H7 (cell line): ENCODE measurements around the gene MED12. TPM values are rescaled to one million over a fixed set of nuclear protein-coding genes. Genes with fewer than 3 reads are reported as not detected.
A peak's percentile ranks its signal among the peaks of the same experiment; 100 is the strongest.

Experiments
- DNase-seq: peaks from one replicate; pipeline ENCODE4 v3.0.0; 2012
- H3K27me3 ChIP-seq: 2 replicates; pipeline ENCODE4 v1.6.0; 2011; ENCODE audit warnings: mild to moderate bottlenecking, low read length; ENCODE audit not compliant: control insufficient read depth, insufficient read depth
- H3K36me3 ChIP-seq: replicated peaks from 2 replicates; pipeline ENCODE4 v1.5.1; 2011; ENCODE audit warnings: low read length; ENCODE audit not compliant: control insufficient read depth, insufficient read depth
- H3K4me3 ChIP-seq: 2 replicates; pipeline ENCODE4 v1.5.1; 2011; ENCODE audit warnings: low read depth, mild to moderate bottlenecking, control low read depth, low read length, moderate library complexity; ENCODE audit not compliant: insufficient read depth
- total RNA-seq: library from RNA; depleted of rRNA; stranded (reverse); fragments of >200 nt; shearing (Covaris generic); gene quantifications from 2 replicates; pipeline ENCODE4 v1.2.3, GENCODE V29; 2014; rRNA removed

Gene MED12
- total RNA-seq, 1 experiment from 2014 or later: 24.1 TPM

GRCh38 chrX:71181910-71182799 lies 63.8 kb downstream of the MED12 start:
- Histone ChIP-seq H3K36me3 (no peaks in the 10 kb centered on the region), H3K27me3 (no peaks in the 10 kb centered on the region), H3K4me3 (peak overlapping the region; percentile 28)
- peak; percentile 78 for DNase-seq

GRCh38 chrX:71182871-71183270 lies 64.5 kb downstream of the MED12 start:
- Histone ChIP-seq H3K36me3 (no peaks in the 10 kb centered on the region), H3K27me3 (no peaks in the 10 kb centered on the region), H3K4me3 (no peak overlapping the region)
- DNase-seq: no peak

GRCh38 chrX:71183341-71183740 lies 64.9 kb downstream of the MED12 start:
- DNase-seq: no peak
- no peak overlapping the region for H3K4me3 ChIP-seq
- H3K36me3 ChIP-seq: no peaks in the 10 kb centered on the region
- no peaks in the 10 kb centered on the region for H3K27me3 ChIP-seq

- no peaks in the 10 kb centered on the region for H3K36me3 ChIP-seq
- no peaks in the 10 kb centered on the region for H3K27me3 ChIP-seq
- no peak for DNase-seq
- H3K4me3 ChIP-seq: no peak overlapping the region
These were observed 65.7 kb downstream of the MED12 start for GRCh38 chrX:71184092-71184491.

GRCh38 chrX:71184803-71185495 lies 66.6 kb downstream of the MED12 start:
- Histone ChIP-seq H3K4me3 (no peak overlapping the region), H3K27me3 (no peaks in the 10 kb centered on the region), H3K36me3 (no peaks in the 10 kb centered on the region)
- DNase-seq: no peak

- no peak for DNase-seq
- no peaks in the 10 kb centered on the region for H3K36me3 ChIP-seq
- no peaks in the 10 kb centered on the region for H3K27me3 ChIP-seq
- H3K4me3 ChIP-seq: no peak overlapping the region
These were observed 72.9 kb downstream of the MED12 start for GRCh38 chrX:71191248-71191647.

Other genes with a start within 250 kb of the MED12 start
- 0.03 and 0.37 TPM in 2 replicates for gene TEX11, start 209.9 kb upstream of the MED12 start, total RNA-seq
- 51.6 and 71.6 TPM in 2 replicates for gene SLC7A3, start 187.5 kb upstream of the MED12 start, total RNA-seq
- gene SNX12, start 50.3 kb upstream of the MED12 start, total RNA-seq: 66.3 and 85.8 TPM in 2 replicates
- 15.4 and 18.6 TPM in 2 replicates for gene FOXO4, start 22.7 kb upstream of the MED12 start, total RNA-seq
- gene CXorf65, start 11.9 kb upstream of the MED12 start, total RNA-seq: 3.8 TPM in 1 of 2 replicates, not detected in the other
- gene IL2RG, start 7.0 kb upstream of the MED12 start, total RNA-seq: not detected in 2 replicates
- gene NLGN3, start 26.2 kb downstream of the MED12 start, total RNA-seq: 2.9 and 4.6 TPM in 2 replicates
- 0.10 TPM in 1 of 2 replicates, not detected in the other for gene GJB1, start 104.6 kb downstream of the MED12 start, total RNA-seq
- gene ZMYM3, start 135.5 kb downstream of the MED12 start, total RNA-seq: 46.4 and 48.9 TPM in 2 replicates
- gene NONO, start 165.0 kb downstream of the MED12 start, total RNA-seq: 645 and 665 TPM in 2 replicates
- 0.66 and 4.2 TPM in 2 replicates for gene ITGB1BP2, start 183.2 kb downstream of the MED12 start, total RNA-seq
- gene TAF1, start 247.8 kb downstream of the MED12 start, total RNA-seq: 6.6 and 15.6 TPM in 2 replicates